IMR-90 (cell line): ENCODE results near the gene C1orf56. TPM values are rescaled to one million over a fixed set of nuclear protein-coding genes. Genes with fewer than 3 reads are reported as not detected.

Source experiments
- ATAC-seq: fragments of 200-7000 bp; cut with Tn5 transposase; 2 replicates; pipeline ENCODE4 v1.9.1; 2020; ENCODE audit warnings: low read depth, mild to moderate bottlenecking, moderate library complexity
- BruUV-seq: library from RNA; stranded (reverse); fragments of 400-500 nt; replicated peaks from 2 replicates; lab custom pipeline; 2021; lab: Mats Ljungman, UMichigan
- CTCF ChIA-PET: fragments of 300-600 bp; formaldehyde crosslinking; extraction: SDS; loops from one replicate; lab custom pipeline; 2021; ENCODE audit warnings: antibody characterized with exemption; lab: Yijun Ruan, JAX
- POLR2A ChIA-PET: fragments of 300-600 bp; sonication (Branson Sonifier 250); formaldehyde crosslinking; loops from one replicate; lab custom pipeline; 2022; ENCODE audit warnings: antibody characterized with exemption; ENCODE audit not compliant: unreplicated experiment; lab: Charles Lee
- DNase-seq: peaks from one replicate; pipeline ENCODE4 v3.0.0; 2013
- H2AFZ ChIP-seq: replicated peaks from 2 replicates; pipeline ENCODE3; 2013; ENCODE audit warnings: low read length, mild to moderate bottlenecking; ENCODE audit not compliant: poor library complexity
- H2AK5ac ChIP-seq: 2 replicates; pipeline ENCODE4 v1.6.1; 2013; ENCODE audit warnings: low read depth, low read length, inconsistent platforms
- H2AK9ac ChIP-seq: replicated peaks from 2 replicates; pipeline ENCODE3; 2013; ENCODE audit warnings: mild to moderate bottlenecking, low read depth, low read length, moderate library complexity; ENCODE audit not compliant: poor library complexity
- H2BK120ac ChIP-seq: 2 replicates; pipeline ENCODE4 v1.6.1; 2013; ENCODE audit warnings: low read depth, low read length, inconsistent platforms
- H2BK15ac ChIP-seq: 3 replicates; pipeline ENCODE4 v1.6.1; 2013; ENCODE audit warnings: low read depth, low read length, inconsistent platforms
- H2BK20ac ChIP-seq: 2 replicates; pipeline ENCODE4 v1.6.1; 2013; ENCODE audit warnings: low read depth, mild to moderate bottlenecking, inconsistent platforms, low read length, moderate library complexity
- H2BK5ac ChIP-seq: 2 replicates; pipeline ENCODE4 v1.6.1; 2013; ENCODE audit warnings: mild to moderate bottlenecking, low read depth, low read length, inconsistent platforms; ENCODE audit not compliant: poor library complexity, severe bottlenecking
- H3K14ac ChIP-seq: replicated peaks from 2 replicates; pipeline ENCODE4 v1.6.1; 2013; ENCODE audit warnings: low read depth, low read length, inconsistent platforms
- H3K18ac ChIP-seq: 2 replicates; pipeline ENCODE4 v1.6.1; 2013; ENCODE audit warnings: low read depth, low read length, control low read depth
- H3K23ac ChIP-seq: 2 replicates; pipeline ENCODE4 v1.6.1; 2013; ENCODE audit warnings: low read depth, low read length, inconsistent platforms
- H3K27ac ChIP-seq: 2 replicates; pipeline ENCODE4 v1.5.1; 2013; ENCODE audit warnings: mild to moderate bottlenecking, control low read depth, low read length; ENCODE audit not compliant: insufficient read depth
- H3K27me3 ChIP-seq: 2 replicates; pipeline ENCODE4 v1.6.1; 2013; ENCODE audit warnings: low read length; ENCODE audit not compliant: control insufficient read depth, insufficient read depth
- H3K36me3 ChIP-seq: 2 replicates; pipeline ENCODE4 v1.6.1; 2013; ENCODE audit warnings: low read length, mixed read lengths; ENCODE audit not compliant: control insufficient read depth, insufficient read depth
- H3K4ac ChIP-seq: 2 replicates; pipeline ENCODE4 v1.6.1; 2013; ENCODE audit warnings: low read depth, low read length, inconsistent platforms
- H3K4me1 ChIP-seq: 2 replicates; pipeline ENCODE4 v1.6.1; 2013; ENCODE audit warnings: low read length, mixed read lengths; ENCODE audit not compliant: control insufficient read depth, insufficient read depth
- H3K4me2 ChIP-seq: 2 replicates; pipeline ENCODE4 v1.6.1; 2013; ENCODE audit warnings: low read depth, mild to moderate bottlenecking, control low read depth, low read length, moderate library complexity
- H3K4me3 ChIP-seq: 2 replicates; pipeline ENCODE4 v1.5.1; 2013; ENCODE audit warnings: low read depth, mild to moderate bottlenecking, control low read depth, low read length, moderate library complexity; ENCODE audit not compliant: insufficient read depth
- H3K56ac ChIP-seq: 2 replicates; pipeline ENCODE4 v1.6.1; 2013; ENCODE audit warnings: low read length, inconsistent platforms; ENCODE audit not compliant: insufficient read depth; ENCODE audit errors: extremely low read depth
- H3K79me1 ChIP-seq, 2 experiments: 2 replicates each; pipeline ENCODE4 v1.6.1; 2013; ENCODE audit warnings: low read length in 2 of 2, inconsistent platforms in 1 of 2, low read depth in 1 of 2
- H3K9ac ChIP-seq: 2 replicates; pipeline ENCODE4 v1.6.1; 2013; ENCODE audit warnings: low read depth, low read length, control low read depth
- H3K9me1 ChIP-seq: 2 replicates; pipeline ENCODE4 v1.6.1; 2013; ENCODE audit warnings: low read length, inconsistent platforms; ENCODE audit not compliant: insufficient read depth
- H3K9me3 ChIP-seq: 2 replicates; pipeline ENCODE4 v1.6.1; 2013; ENCODE audit warnings: low read length; ENCODE audit not compliant: control insufficient read depth, insufficient read depth
- H4K20me1 ChIP-seq: 2 replicates; pipeline ENCODE4 v1.6.1; 2013; ENCODE audit warnings: low read length, inconsistent platforms; ENCODE audit not compliant: insufficient read depth
- H4K5ac ChIP-seq: 2 replicates; pipeline ENCODE4 v1.6.1; 2013; ENCODE audit warnings: mild to moderate bottlenecking, low read depth, low read length, control low read depth
- H4K8ac ChIP-seq, 2 experiments: 2 replicates each; pipeline ENCODE4 v1.6.1; 2013; ENCODE audit warnings: low read depth in 2 of 2, low read length in 2 of 2, control low read depth in 1 of 2, inconsistent platforms in 1 of 2
- H4K91ac ChIP-seq: 2 replicates; pipeline ENCODE4 v1.6.1; 2013; ENCODE audit warnings: low read depth, low read length, inconsistent platforms; ENCODE audit not compliant: insufficient read depth
- BHLHE40 ChIP-seq: fragments of 150-350 bp; IDR thresholded peaks from 2 replicates; pipeline ENCODE4 v1.6.1; 2016; ENCODE audit warnings: mild to moderate bottlenecking, low read depth, low read length
- CEBPB ChIP-seq: IDR thresholded peaks from 2 replicates; pipeline ENCODE4 v1.6.1; 2012; ENCODE audit warnings: low read depth, low read length, improper control_type of control experiment
- CHD1 ChIP-seq: IDR thresholded peaks from 2 replicates; pipeline ENCODE4 v1.6.1; 2012; ENCODE audit warnings: low read depth, low read length, improper control_type of control experiment
- FOS ChIP-seq: fragments of 150-350 bp; IDR thresholded peaks from 2 replicates; pipeline ENCODE4 v1.6.1; 2016; ENCODE audit warnings: low read depth, low read length
- MAFK ChIP-seq: IDR thresholded peaks from 2 replicates; pipeline ENCODE4 v1.6.1; 2012; ENCODE audit warnings: low read depth, low read length, improper control_type of control experiment
- MAZ ChIP-seq: IDR thresholded peaks from 2 replicates; pipeline ENCODE4 v1.6.1; 2012; ENCODE audit warnings: low read depth, mild to moderate bottlenecking, low read length, improper control_type of control experiment, moderate library complexity, borderline replicate concordance
- MXI1 ChIP-seq: IDR thresholded peaks from 2 replicates; pipeline ENCODE4 v1.6.1; 2012; ENCODE audit warnings: low read depth, mild to moderate bottlenecking, low read length, moderate library complexity, borderline replicate concordance
- NFE2L2 ChIP-seq: fragments of 150-350 bp; IDR thresholded peaks from 2 replicates; pipeline ENCODE4 v1.6.1; 2016; ENCODE audit warnings: low read depth, mild to moderate bottlenecking, low read length
- POLR2A ChIP-seq: IDR thresholded peaks from 2 replicates; pipeline ENCODE4 v1.6.1; 2012; ENCODE audit warnings: mild to moderate bottlenecking, low read depth, low read length
- RAD21 ChIP-seq: IDR thresholded peaks from 2 replicates; pipeline ENCODE4 v1.6.1; 2012; ENCODE audit warnings: low read length, improper control_type of control experiment
- RCOR1 ChIP-seq: IDR thresholded peaks from 2 replicates; pipeline ENCODE4 v1.6.1; 2012; ENCODE audit warnings: mild to moderate bottlenecking, low read length, improper control_type of control experiment; ENCODE audit not compliant: insufficient replicate concordance
- RFX5 ChIP-seq: IDR thresholded peaks from 2 replicates; pipeline ENCODE4 v1.8.0; 2012; ENCODE audit warnings: low read depth, mild to moderate bottlenecking, low read length, moderate library complexity
- SMC3 ChIP-seq: fragments of 150-350 bp; IDR thresholded peaks from 2 replicates; pipeline ENCODE4 v1.6.1; 2016; ENCODE audit warnings: low read depth, mild to moderate bottlenecking, antibody characterized with exemption, low read length, moderate library complexity
- WGBS, 2 experiments: methylation state at CpG; one replicate each; pipeline versions ENCODE4 v1.1.5 to v1.1.7; 2013; ENCODE audit warnings: missing lambda C conversion rate in 2 of 2; ENCODE audit not compliant: insufficient read length in 1 of 2; ENCODE audit errors: extremely low coverage in 2 of 2; 5-methylcytosine and 5-hydroxymethylcytosine counted together
- dilution Hi-C: fragments of 300-500 bp; cut with HindIII; formaldehyde crosslinking; loops from one replicate; pipeline ENCODE4 v1.14.3; 2018; ENCODE audit warnings: low sequenced_read_pairs; ENCODE audit not compliant: unreplicated experiment
- in situ Hi-C: fragments of 300-500 bp; cut with MboI; formaldehyde crosslinking; loops from 3 replicates; pipeline ENCODE4 v1.14.3; 2019; ENCODE audit warnings: low sequenced_read_pairs, inconsistent platforms, mixed read lengths
- intact Hi-C: fragments of 100-400 bp; cut with micrococcal nuclease; formaldehyde crosslinking; loops from 2 replicates; pipeline ENCODE4 v1.10.0; 2022
- polyA plus RNA-seq, 3 experiments: library from polyadenylated mRNA; depleted of rRNA; stranded (reverse); fragments of >200 nt; gene quantifications; 2 replicates each; pipeline ENCODE4 v1.2.3, GENCODE V29; 2012; ENCODE audit warnings: low replicate concordance in 1 of 3
- total RNA-seq: library from RNA; depleted of rRNA; stranded (reverse); fragments of >200 nt; gene quantifications from 2 replicates; pipeline ENCODE4 v1.2.3, GENCODE V29; 2012
- TF ChIP-seq, protein P1 (sequence below): fragments of 150-350 bp; IDR thresholded peaks from 2 replicates; pipeline ENCODE4 v1.6.1; 2016; ENCODE audit warnings: low read depth, mild to moderate bottlenecking, low read length, moderate library complexity, borderline replicate concordance
- TF ChIP-seq, protein P2 (sequence below): fragments of 150-350 bp; IDR thresholded peaks from 2 replicates; pipeline ENCODE4 v1.6.1; 2017; ENCODE audit warnings: mild to moderate bottlenecking, antibody characterized with exemption, low read length, low read depth
- TF ChIP-seq, protein P3 (sequence below): conservative IDR thresholded peaks from 2 replicates; pipeline ENCODE4 v1.5.1; 2012; ENCODE audit warnings: mild to moderate bottlenecking, low read depth, low read length, improper control_type of control experiment

C1orf56 gene
- total and polyA plus RNA-seq, 2 of the 4 experiments (the other 2 are of a cell fraction), result 0.54 to 1.2 TPM

DNA sequence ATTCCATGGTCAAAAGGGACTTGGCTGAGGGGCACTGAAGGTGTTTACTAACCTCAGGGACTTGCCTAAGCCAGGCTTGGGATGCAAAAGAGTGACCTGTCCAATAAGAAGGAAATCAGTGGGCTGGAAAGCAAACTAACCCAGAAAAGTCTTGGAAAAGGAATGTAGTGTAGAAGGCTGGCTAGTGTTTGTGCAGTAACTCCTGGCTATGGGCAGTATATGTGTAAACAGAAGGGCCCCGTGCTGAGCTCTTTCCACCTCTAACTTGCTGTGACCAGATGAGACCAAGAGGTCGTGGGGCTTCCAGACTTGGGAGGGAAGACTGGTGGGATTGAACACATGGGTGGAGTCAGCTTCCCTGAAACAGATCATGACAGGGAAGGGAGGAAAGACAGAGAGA, 44.9 kb upstream of the C1orf56 start:
- Histone ChIP-seq H3K27ac (no peak overlapping the region), H3K4me1 (peaks cover 9% of the 10 kb centered on the region), H4K8ac (no peak overlapping the region), H3K9me3 (no peaks in the 10 kb centered on the region), H3K14ac (no peak overlapping the region), H2AFZ (no peak overlapping the region), H3K4me2 (no peak overlapping the region; the same call in 1 of the 2 replicates), H2BK120ac (no peak overlapping the region), H2BK20ac (no peak overlapping the region), H3K18ac (no peak overlapping the region), H2AK9ac (no peak overlapping the region), H4K91ac (no peak overlapping the region), H3K79me1 (peaks cover 7 to 15% of the 10 kb centered on the region in 2 experiments), H3K56ac (no peak overlapping the region), H2AK5ac (no peak overlapping the region), H4K5ac (no peak overlapping the region), H3K9ac (no peak overlapping the region), H3K23ac (no peak overlapping the region), H3K9me1 (peaks cover 16% of the 10 kb centered on the region), H3K4ac (no peak overlapping the region), H3K4me3 (no peak overlapping the region), H3K36me3 (peaks cover 24% of the 10 kb centered on the region), H4K20me1 (no peaks in the 10 kb centered on the region), H3K27me3 (no peaks in the 10 kb centered on the region), H2BK15ac (no peak overlapping the region), H2BK5ac (no peak overlapping the region)
- ChIA-PET CTCF (no interaction called here), POLR2A (no interaction called here)
- ATAC-seq (no peak), DNase-seq (no peak)
- no peak for TF ChIP-seq NFE2L2
- no peak for TF ChIP-seq CHD1
- TF ChIP-seq, protein P1, sequence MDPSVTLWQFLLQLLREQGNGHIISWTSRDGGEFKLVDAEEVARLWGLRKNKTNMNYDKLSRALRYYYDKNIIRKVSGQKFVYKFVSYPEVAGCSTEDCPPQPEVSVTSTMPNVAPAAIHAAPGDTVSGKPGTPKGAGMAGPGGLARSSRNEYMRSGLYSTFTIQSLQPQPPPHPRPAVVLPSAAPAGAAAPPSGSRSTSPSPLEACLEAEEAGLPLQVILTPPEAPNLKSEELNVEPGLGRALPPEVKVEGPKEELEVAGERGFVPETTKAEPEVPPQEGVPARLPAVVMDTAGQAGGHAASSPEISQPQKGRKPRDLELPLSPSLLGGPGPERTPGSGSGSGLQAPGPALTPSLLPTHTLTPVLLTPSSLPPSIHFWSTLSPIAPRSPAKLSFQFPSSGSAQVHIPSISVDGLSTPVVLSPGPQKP, result no peak
- no peak for TF ChIP-seq MXI1
- TF ChIP-seq RFX5, result no peak
- TF ChIP-seq FOS, result no peak
- TF ChIP-seq, protein P2, sequence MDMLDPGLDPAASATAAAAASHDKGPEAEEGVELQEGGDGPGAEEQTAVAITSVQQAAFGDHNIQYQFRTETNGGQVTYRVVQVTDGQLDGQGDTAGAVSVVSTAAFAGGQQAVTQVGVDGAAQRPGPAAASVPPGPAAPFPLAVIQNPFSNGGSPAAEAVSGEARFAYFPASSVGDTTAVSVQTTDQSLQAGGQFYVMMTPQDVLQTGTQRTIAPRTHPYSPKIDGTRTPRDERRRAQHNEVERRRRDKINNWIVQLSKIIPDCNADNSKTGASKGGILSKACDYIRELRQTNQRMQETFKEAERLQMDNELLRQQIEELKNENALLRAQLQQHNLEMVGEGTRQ, result no peak
- no peak for TF ChIP-seq CEBPB
- no peak for TF ChIP-seq RAD21
- TF ChIP-seq RCOR1, result no peak
- no peak for TF ChIP-seq POLR2A
- TF ChIP-seq, protein P3, sequence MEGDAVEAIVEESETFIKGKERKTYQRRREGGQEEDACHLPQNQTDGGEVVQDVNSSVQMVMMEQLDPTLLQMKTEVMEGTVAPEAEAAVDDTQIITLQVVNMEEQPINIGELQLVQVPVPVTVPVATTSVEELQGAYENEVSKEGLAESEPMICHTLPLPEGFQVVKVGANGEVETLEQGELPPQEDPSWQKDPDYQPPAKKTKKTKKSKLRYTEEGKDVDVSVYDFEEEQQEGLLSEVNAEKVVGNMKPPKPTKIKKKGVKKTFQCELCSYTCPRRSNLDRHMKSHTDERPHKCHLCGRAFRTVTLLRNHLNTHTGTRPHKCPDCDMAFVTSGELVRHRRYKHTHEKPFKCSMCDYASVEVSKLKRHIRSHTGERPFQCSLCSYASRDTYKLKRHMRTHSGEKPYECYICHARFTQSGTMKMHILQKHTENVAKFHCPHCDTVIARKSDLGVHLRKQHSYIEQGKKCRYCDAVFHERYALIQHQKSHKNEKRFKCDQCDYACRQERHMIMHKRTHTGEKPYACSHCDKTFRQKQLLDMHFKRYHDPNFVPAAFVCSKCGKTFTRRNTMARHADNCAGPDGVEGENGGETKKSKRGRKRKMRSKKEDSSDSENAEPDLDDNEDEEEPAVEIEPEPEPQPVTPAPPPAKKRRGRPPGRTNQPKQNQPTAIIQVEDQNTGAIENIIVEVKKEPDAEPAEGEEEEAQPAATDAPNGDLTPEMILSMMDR, result no peak
- TF ChIP-seq MAZ, result no peak
- TF ChIP-seq MAFK, result no peak
- TF ChIP-seq SMC3, result no peak
- no peak for TF ChIP-seq BHLHE40
- BruUV-seq, result no TSS peak
- in situ Hi-C loops, result no loop called here
- no CpG with 5 or more reads among the region's 2 CpGs for WGBS, 2 experiments
- intact Hi-C loops, result loop anchor here (10.0 kb wide), 1 partner anchor 438 kb away; no protein-coding TSS in a partner anchor
- dilution Hi-C loops, result no loop called here
